Activated naive CD8-positive, alpha-beta T cell treated with anti-CD3 and anti-CD28 coated beads, Interleukin-2, amount 50 U/mL, for 24 hours (primary cell): ENCODE data around the gene LRP1B.
"Not testable (repeated sequence)": the region's sequence is repeated elsewhere in the genome, so short reads cannot be mapped to it uniquely, and the experiment has no call there.

Experiments
- ATAC-seq: fragments of 150-1000 bp; cut with Tn5 transposase; one replicate; pipeline ENCODE4 v1.10.0; 2021
- DNase-seq: peaks from one replicate; pipeline ENCODE4 v3.0.0; 2021
- H3K27ac Mint-ChIP-seq: one replicate; pipeline ENCODE4 v1.8.0; 2021; ENCODE audit warnings: mild to moderate bottlenecking, mixed read lengths
- H3K27me3 Mint-ChIP-seq: one replicate; pipeline ENCODE4 v1.8.0; 2021; ENCODE audit warnings: mixed read lengths
- H3K36me3 Mint-ChIP-seq: one replicate; pipeline ENCODE4 v1.8.0; 2021; ENCODE audit warnings: low read depth, mixed read lengths
- H3K4me1 Mint-ChIP-seq: one replicate; pipeline ENCODE4 v1.8.0; 2021; ENCODE audit warnings: mixed read lengths
- H3K4me3 Mint-ChIP-seq: one replicate; pipeline ENCODE4 v1.8.0; 2021; ENCODE audit warnings: mild to moderate bottlenecking, moderate library complexity, mixed read lengths
- H3K9me3 Mint-ChIP-seq: one replicate; pipeline ENCODE4 v1.8.0; 2021; ENCODE audit warnings: mixed read lengths

Gene LRP1B

GRCh38 chr2:140307532-140307931 lies 1823.3 kb downstream of the LRP1B start:
- no peak overlapping the region for H3K4me3 Mint-ChIP-seq

GRCh38 chr2:140295767-140296166 lies 1835.0 kb downstream of the LRP1B start:
- peaks cover 14% of the 10 kb centered on the region for H3K9me3 Mint-ChIP-seq
- H3K27ac Mint-ChIP-seq: no peak overlapping the region
- no peak for ATAC-seq
- no peaks in the 10 kb centered on the region for H3K4me1 Mint-ChIP-seq
- no peaks in the 10 kb centered on the region for H3K36me3 Mint-ChIP-seq
- no peak for DNase-seq
- H3K4me3 Mint-ChIP-seq: no peak overlapping the region
- no peaks in the 10 kb centered on the region for H3K27me3 Mint-ChIP-seq

More at GRCh38 chr2:140307532-140307931, 1823.3 kb downstream of the LRP1B start:
- ATAC-seq (no peak), DNase-seq (no peak)
- Mint-ChIP-seq H3K27ac (no peak overlapping the region), H3K27me3 (no peaks in the 10 kb centered on the region), H3K36me3 (no peaks in the 10 kb centered on the region), H3K4me1 (no peaks in the 10 kb centered on the region), H3K9me3 (peaks cover 9% of the 10 kb centered on the region)

GRCh38 chr2:140288726-140289125 lies 1842.1 kb downstream of the LRP1B start:
- Mint-ChIP-seq H3K27ac (no peak overlapping the region), H3K4me1 (no peaks in the 10 kb centered on the region), H3K36me3 (no peaks in the 10 kb centered on the region), H3K27me3 (no peaks in the 10 kb centered on the region), H3K4me3 (no peak overlapping the region), H3K9me3 (peaks cover 8% of the 10 kb centered on the region)
- ATAC-seq: no peak
- DNase-seq: no peak

GRCh38 chr2:140288213-140288612 lies 1842.6 kb downstream of the LRP1B start:
- DNase-seq (no peak), ATAC-seq (no peak)
- Mint-ChIP-seq H3K36me3 (no peaks in the 10 kb centered on the region), H3K4me3 (no peak overlapping the region), H3K4me1 (no peaks in the 10 kb centered on the region), H3K27ac (no peak overlapping the region), H3K27me3 (no peaks in the 10 kb centered on the region), H3K9me3 (peaks cover 8% of the 10 kb centered on the region)

- DNase-seq: no peak
- H3K9me3 Mint-ChIP-seq: peaks cover 4% of the 10 kb centered on the region
- no peaks in the 10 kb centered on the region for H3K27me3 Mint-ChIP-seq
- no peak for ATAC-seq
- no peaks in the 10 kb centered on the region for H3K36me3 Mint-ChIP-seq
- H3K4me3 Mint-ChIP-seq: no peak overlapping the region
- H3K27ac Mint-ChIP-seq: no peak overlapping the region
- H3K4me1 Mint-ChIP-seq: no peaks in the 10 kb centered on the region
Measured at GRCh38 chr2:140286377-140286776, 1844.4 kb downstream of the LRP1B start.

GRCh38 chr2:140277344-140277743 lies 1853.5 kb downstream of the LRP1B start:
- not testable (repeated sequence) for H3K4me3 Mint-ChIP-seq, DNase-seq

GRCh38 chr2:140276661-140277060 lies 1854.2 kb downstream of the LRP1B start:
- no peak overlapping the region for H3K27ac Mint-ChIP-seq
- H3K4me3 Mint-ChIP-seq: no peak overlapping the region
- no peak for ATAC-seq
- no peak for DNase-seq
- H3K27me3 Mint-ChIP-seq: no peaks in the 10 kb centered on the region
- no peaks in the 10 kb centered on the region for H3K4me1 Mint-ChIP-seq
- no peaks in the 10 kb centered on the region for H3K36me3 Mint-ChIP-seq
- peaks cover 20% of the 10 kb centered on the region for H3K9me3 Mint-ChIP-seq

More at GRCh38 chr2:140277344-140277743, 1853.5 kb downstream of the LRP1B start:
- H3K36me3 Mint-ChIP-seq, H3K27ac Mint-ChIP-seq, ATAC-seq, H3K27me3 Mint-ChIP-seq, H3K4me1 Mint-ChIP-seq: not testable (repeated sequence)
- peaks cover 20% of the 10 kb centered on the region for H3K9me3 Mint-ChIP-seq

GRCh38 chr2:140275427-140275826 lies 1855.4 kb downstream of the LRP1B start:
- H3K27ac Mint-ChIP-seq: no peak overlapping the region
- no peaks in the 10 kb centered on the region for H3K27me3 Mint-ChIP-seq
- no peaks in the 10 kb centered on the region for H3K36me3 Mint-ChIP-seq
- ATAC-seq (no peak), DNase-seq (no peak)
- no peak overlapping the region for H3K4me3 Mint-ChIP-seq
- no peaks in the 10 kb centered on the region for H3K4me1 Mint-ChIP-seq
- peaks cover 15% of the 10 kb centered on the region for H3K9me3 Mint-ChIP-seq

GRCh38 chr2:140274891-140275290 lies 1855.9 kb downstream of the LRP1B start:
- Mint-ChIP-seq H3K9me3 (peaks cover 10% of the 10 kb centered on the region), H3K27ac (no peak overlapping the region), H3K4me1 (no peaks in the 10 kb centered on the region), H3K27me3 (no peaks in the 10 kb centered on the region), H3K36me3 (no peaks in the 10 kb centered on the region), H3K4me3 (no peak overlapping the region)
- no peak for DNase-seq
- ATAC-seq: no peak

- H3K36me3 Mint-ChIP-seq: no peaks in the 10 kb centered on the region
- peaks cover 10% of the 10 kb centered on the region for H3K9me3 Mint-ChIP-seq
- DNase-seq (no peak), ATAC-seq (no peak)
- H3K4me1 Mint-ChIP-seq: no peaks in the 10 kb centered on the region
- H3K27me3 Mint-ChIP-seq: no peaks in the 10 kb centered on the region
- no peak overlapping the region for H3K27ac Mint-ChIP-seq
- no peak overlapping the region for H3K4me3 Mint-ChIP-seq
Measured at GRCh38 chr2:140273958-140274357, 1856.9 kb downstream of the LRP1B start.

GRCh38 chr2:140273408-140273807 lies 1857.4 kb downstream of the LRP1B start:
- no peak overlapping the region for H3K4me3 Mint-ChIP-seq
- ATAC-seq (no peak), DNase-seq (no peak)
- no peaks in the 10 kb centered on the region for H3K4me1 Mint-ChIP-seq
- H3K9me3 Mint-ChIP-seq: peaks cover 10% of the 10 kb centered on the region
- H3K27ac Mint-ChIP-seq: no peak overlapping the region
- H3K27me3 Mint-ChIP-seq: no peaks in the 10 kb centered on the region
- H3K36me3 Mint-ChIP-seq: no peaks in the 10 kb centered on the region

- DNase-seq (no peak), ATAC-seq (no peak)
- no peak overlapping the region for H3K4me3 Mint-ChIP-seq
- no peaks in the 10 kb centered on the region for H3K4me1 Mint-ChIP-seq
- no peaks in the 10 kb centered on the region for H3K27me3 Mint-ChIP-seq
- peaks cover 5% of the 10 kb centered on the region for H3K9me3 Mint-ChIP-seq
- no peaks in the 10 kb centered on the region for H3K36me3 Mint-ChIP-seq
- H3K27ac Mint-ChIP-seq: no peak overlapping the region
Measured at GRCh38 chr2:140270224-140270623, 1860.6 kb downstream of the LRP1B start.

GRCh38 chr2:140269000-140269399 lies 1861.8 kb downstream of the LRP1B start:
- Mint-ChIP-seq H3K4me1 (no peaks in the 10 kb centered on the region), H3K27ac (no peak overlapping the region), H3K9me3 (peaks cover 5% of the 10 kb centered on the region), H3K36me3 (no peaks in the 10 kb centered on the region), H3K4me3 (no peak overlapping the region), H3K27me3 (no peaks in the 10 kb centered on the region)
- DNase-seq (no peak), ATAC-seq (no peak)

- Mint-ChIP-seq H3K27ac (no peak overlapping the region), H3K9me3 (peaks cover 18% of the 10 kb centered on the region), H3K4me3 (no peak overlapping the region), H3K4me1 (no peaks in the 10 kb centered on the region), H3K27me3 (no peaks in the 10 kb centered on the region), H3K36me3 (no peaks in the 10 kb centered on the region)
- no peak for DNase-seq
- no peak for ATAC-seq
Measured at GRCh38 chr2:140262908-140263307, 1867.9 kb downstream of the LRP1B start.

GRCh38 chr2:140257692-140258300 lies 1873.0 kb downstream of the LRP1B start:
- H3K36me3 Mint-ChIP-seq: no peaks in the 10 kb centered on the region
- no peaks in the 10 kb centered on the region for H3K27me3 Mint-ChIP-seq
- DNase-seq (no peak), ATAC-seq (no peak)
- H3K9me3 Mint-ChIP-seq: peaks cover 4% of the 10 kb centered on the region
- no peak overlapping the region for H3K27ac Mint-ChIP-seq
- no peak overlapping the region for H3K4me3 Mint-ChIP-seq
- no peaks in the 10 kb centered on the region for H3K4me1 Mint-ChIP-seq

GRCh38 chr2:140256080-140256479 lies 1874.7 kb downstream of the LRP1B start:
- H3K9me3 Mint-ChIP-seq: no peaks in the 10 kb centered on the region
- H3K4me3 Mint-ChIP-seq: no peak overlapping the region
- no peaks in the 10 kb centered on the region for H3K27me3 Mint-ChIP-seq
- DNase-seq (no peak), ATAC-seq (no peak)
- no peaks in the 10 kb centered on the region for H3K36me3 Mint-ChIP-seq
- no peaks in the 10 kb centered on the region for H3K4me1 Mint-ChIP-seq
- no peak overlapping the region for H3K27ac Mint-ChIP-seq
